ENCODE measurements around the gene ANKRD6. TPM values are rescaled to one million over a fixed set of nuclear protein-coding genes. Genes with fewer than 3 reads are reported as not detected.

The ANKRD6 gene
- total and polyA plus RNA-seq, 8 donors = 6.3 to 14.7 (median 9.6) TPM

- FAIRE-seq (no peak), DNase-seq (no peak), ATAC-seq (no peak)
- TF ChIP-seq CTCF (IDR thresholded peaks at IDR 0.05) = no peak
- WGBS, 2 donors = 94 to 97% methylated on average over 5 of the region's 5 CpGs
- no peaks in the 10 kb centered on the region for H3K4me1 ChIP-seq
- intact Hi-C loops (cut with DNase I) = no loop called here
- H3K27ac ChIP-seq = no peak overlapping the region
- H3K36me3 ChIP-seq = no peaks in the 10 kb centered on the region
- H3K27me3 ChIP-seq = no peaks in the 10 kb centered on the region
- no peaks in the 10 kb centered on the region for H3K9me3 ChIP-seq
- H3K4me3 ChIP-seq = no peak overlapping the region
Measured at GRCh38 chr6:89458704-89459103, 25.8 kb downstream of the ANKRD6 start.

DNA sequence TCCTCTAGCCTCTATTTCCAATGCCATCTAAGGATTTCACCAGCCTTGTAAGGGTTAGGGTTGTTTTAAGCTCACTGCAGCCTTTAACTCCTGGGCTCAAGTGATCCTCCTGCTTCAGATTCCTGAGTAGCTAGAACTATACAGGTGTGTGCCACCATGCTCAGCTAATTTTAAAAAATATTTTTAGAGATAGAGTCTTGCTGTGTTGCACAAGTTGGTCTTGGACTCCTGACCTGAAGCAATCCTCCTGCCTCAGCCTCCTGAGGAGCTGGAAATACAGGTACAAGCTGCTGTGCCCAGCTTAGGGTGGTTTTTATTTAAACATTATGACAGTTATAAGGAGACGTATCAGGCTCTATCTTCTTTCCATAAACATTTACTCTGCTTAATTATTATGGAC lies 26.5 kb downstream of the ANKRD6 start:
- Histone ChIP-seq H3K4me1 (no peaks in the 10 kb centered on the region), H3K27me3 (no peaks in the 10 kb centered on the region), H3K36me3 (no peaks in the 10 kb centered on the region), H3K27ac (no peak overlapping the region), H3K9me3 (no peaks in the 10 kb centered on the region), H3K4me3 (no peak overlapping the region)
- DNase-seq = no peak
- no peak for ATAC-seq
- TF ChIP-seq CTCF (IDR thresholded peaks at IDR 0.05) = no peak
- WGBS, 2 donors = 70 to 77% methylated on average over 1 of the region's 1 CpG
- intact Hi-C loops (cut with DNase I) = no loop called here
- FAIRE-seq = no peak

DNA sequence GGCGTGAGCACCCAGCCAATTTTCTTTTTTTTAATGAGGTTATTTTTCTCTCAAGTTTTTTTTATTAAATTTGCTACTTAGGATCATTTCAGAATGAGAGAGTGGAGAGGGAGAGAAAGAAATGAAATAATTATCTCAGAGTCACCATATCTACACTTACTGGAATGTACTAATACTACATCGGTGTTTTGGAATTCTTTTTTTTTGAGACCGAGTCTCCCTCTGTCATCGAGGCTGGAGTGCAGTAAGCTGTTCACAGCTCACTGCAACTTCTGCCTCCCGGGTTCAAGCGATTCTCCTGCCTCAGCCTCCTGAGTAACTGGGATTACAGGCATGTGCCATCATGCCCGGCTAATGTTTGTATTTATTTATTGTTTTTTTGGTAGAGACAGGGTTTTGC lies 27.8 kb downstream of the ANKRD6 start:
- FAIRE-seq = no peak

GRCh38 chr6:89462503-89462902 lies 29.6 kb downstream of the ANKRD6 start:
- no peaks in the 10 kb centered on the region for H3K36me3 ChIP-seq
- TF ChIP-seq CTCF (IDR thresholded peaks at IDR 0.05) = no peak
- no peak for ATAC-seq
- intact Hi-C loops (cut with DNase I) = no loop called here
- H3K4me1 ChIP-seq = no peaks in the 10 kb centered on the region
- FAIRE-seq = no peak
- 87 to 94% methylated on average over 2 of the region's 2 CpGs for WGBS, 2 donors
- no peak overlapping the region for H3K4me3 ChIP-seq
- H3K9me3 ChIP-seq = no peaks in the 10 kb centered on the region
- DNase-seq = no peak
- H3K27me3 ChIP-seq = no peaks in the 10 kb centered on the region
- H3K27ac ChIP-seq = no peak overlapping the region

More for the DNA sequence above, 27.8 kb downstream of the ANKRD6 start:
- Histone ChIP-seq H3K9me3 (no peaks in the 10 kb centered on the region), H3K27me3 (no peaks in the 10 kb centered on the region), H3K4me1 (no peaks in the 10 kb centered on the region), H3K27ac (no peak overlapping the region), H3K36me3 (no peaks in the 10 kb centered on the region), H3K4me3 (no peak overlapping the region)
- ATAC-seq (no peak), DNase-seq (no peak)
- intact Hi-C loops (cut with DNase I) = no loop called here
- no peak for TF ChIP-seq CTCF (IDR thresholded peaks at IDR 0.05)
- WGBS, 2 donors = 76 to 80% methylated on average over 7 of the region's 7 CpGs

DNA sequence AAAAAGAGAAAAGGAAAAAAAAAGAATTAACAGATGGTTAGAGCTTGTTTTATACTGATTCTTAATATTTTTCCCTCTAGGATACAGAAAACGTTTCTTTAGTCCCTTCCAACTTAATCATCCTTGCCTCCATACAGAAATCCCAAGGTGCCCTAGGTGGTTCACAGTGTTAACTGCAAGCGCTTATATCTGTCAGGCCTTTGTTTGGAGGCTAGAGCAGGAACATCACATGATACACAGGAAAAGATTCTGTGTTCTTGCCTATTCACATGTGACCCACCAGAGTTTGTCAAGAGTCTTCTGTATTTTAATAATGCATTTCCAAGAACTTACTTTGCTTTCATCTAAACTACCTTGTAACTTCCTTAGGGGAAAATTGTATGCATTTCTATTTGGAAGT lies 31.3 kb downstream of the ANKRD6 start:
- no peak for ATAC-seq
- no peaks in the 10 kb centered on the region for H3K9me3 ChIP-seq
- H3K36me3 ChIP-seq = no peaks in the 10 kb centered on the region
- no peak for DNase-seq
- H3K27me3 ChIP-seq = no peaks in the 10 kb centered on the region
- no peaks in the 10 kb centered on the region for H3K4me1 ChIP-seq
- H3K4me3 ChIP-seq = no peak overlapping the region
- FAIRE-seq = no peak
- no peak overlapping the region for H3K27ac ChIP-seq
- 71 to 81% methylated on average over 2 of the region's 2 CpGs for WGBS, 2 donors
- no peak for TF ChIP-seq CTCF (IDR thresholded peaks at IDR 0.05)
- intact Hi-C loops (cut with DNase I) = no loop called here
